ENCODE results near the gene NDNF.

Gene NDNF

GRCh38 chr4:121011780-121012340, 60.5 kb downstream of the NDNF start:
- DNase-seq: no peak

- DNase-seq: no peak
Measured at GRCh38 chr4:121011138-121011537, 61.2 kb downstream of the NDNF start.

DNA sequence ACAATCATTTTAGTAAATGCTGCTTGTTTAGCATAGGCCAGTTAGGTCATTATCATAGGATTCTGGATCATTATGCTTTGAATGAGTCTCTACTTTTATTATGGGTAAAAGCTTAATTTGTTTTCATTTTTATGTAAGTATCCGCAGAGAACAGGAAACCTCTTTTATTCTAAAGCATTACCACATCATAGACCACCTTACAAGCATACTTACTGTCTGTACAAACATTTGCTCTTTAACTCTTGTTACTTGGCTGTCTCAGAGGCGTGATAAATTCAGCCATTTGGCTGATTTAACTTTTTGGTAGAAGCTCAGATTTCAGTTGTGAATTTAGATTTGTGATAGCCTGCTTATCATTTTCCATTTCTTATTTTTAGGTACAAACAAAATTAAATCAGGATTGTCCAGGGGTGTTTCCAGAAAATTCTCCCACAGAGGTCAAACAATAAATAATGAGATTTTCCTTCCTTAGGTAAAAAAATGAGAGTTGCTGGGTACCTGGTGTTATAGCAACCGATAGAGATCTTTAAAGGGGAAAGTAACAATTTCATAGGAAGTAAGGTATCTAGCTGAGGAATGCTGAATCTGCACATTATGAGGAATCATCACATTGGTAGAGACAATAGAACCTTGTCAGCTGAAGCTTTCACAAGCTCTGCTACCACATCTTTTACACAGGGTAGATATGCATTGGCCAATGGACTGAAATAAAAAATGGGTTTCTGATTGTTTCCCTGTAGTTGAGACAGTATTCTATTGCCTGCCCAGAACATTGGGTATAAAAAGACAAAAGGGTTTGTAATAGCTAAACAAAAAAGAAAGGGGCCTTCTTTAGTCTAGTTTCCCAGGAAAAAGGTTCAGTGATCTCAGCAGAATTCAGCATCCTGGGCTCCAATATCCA, 62.5 kb downstream of the NDNF start:
- no peak for DNase-seq

DNA sequence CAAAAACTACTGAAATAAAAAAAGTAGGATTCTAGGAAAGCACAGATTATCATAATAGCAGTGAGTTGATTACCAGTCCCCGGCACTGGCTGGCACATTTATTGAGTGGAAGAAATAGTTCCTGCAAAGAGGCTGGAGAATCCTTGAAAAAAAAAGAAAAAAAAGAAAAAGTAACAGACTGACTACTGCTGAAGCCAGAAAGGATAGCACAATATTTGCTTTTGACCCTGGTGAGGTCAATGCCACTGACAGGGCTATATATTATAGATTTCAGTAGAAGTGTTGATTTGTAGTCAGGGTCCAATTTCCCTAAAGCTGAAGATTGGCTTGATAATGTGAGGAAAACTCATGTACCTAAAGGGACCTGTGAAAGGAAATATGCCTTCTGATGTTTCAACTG, 64.7 kb downstream of the NDNF start:
- no peak for DNase-seq

GRCh38 chr4:121003863-121004262, 68.5 kb downstream of the NDNF start:
- DNase-seq: no peak

GRCh38 chr4:120995266-120996010, 76.9 kb downstream of the NDNF start:
- DNase-seq: no peak

DNA sequence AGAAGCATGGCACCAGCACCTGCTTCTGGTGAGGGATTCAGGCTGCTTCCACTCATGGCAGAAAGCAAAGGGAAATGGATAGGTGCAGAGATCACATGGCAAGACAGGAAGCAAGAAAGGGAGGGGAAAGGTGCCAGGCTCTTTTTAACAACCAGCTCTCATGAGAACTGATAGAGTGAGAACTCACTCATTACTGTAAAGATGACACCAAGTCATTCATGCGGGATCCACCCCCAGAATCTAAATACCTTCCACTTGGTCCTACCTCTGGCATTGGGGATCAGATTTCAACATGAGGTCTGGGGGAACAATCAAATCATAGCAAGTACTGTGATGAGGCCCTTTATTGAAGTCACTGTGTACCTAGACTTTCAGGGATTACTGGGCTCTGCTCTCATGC, 77.8 kb downstream of the NDNF start:
- no peak for DNase-seq

- DNase-seq: no peak
Measured at GRCh38 chr4:120991885-120992284, 80.5 kb downstream of the NDNF start.

DNA sequence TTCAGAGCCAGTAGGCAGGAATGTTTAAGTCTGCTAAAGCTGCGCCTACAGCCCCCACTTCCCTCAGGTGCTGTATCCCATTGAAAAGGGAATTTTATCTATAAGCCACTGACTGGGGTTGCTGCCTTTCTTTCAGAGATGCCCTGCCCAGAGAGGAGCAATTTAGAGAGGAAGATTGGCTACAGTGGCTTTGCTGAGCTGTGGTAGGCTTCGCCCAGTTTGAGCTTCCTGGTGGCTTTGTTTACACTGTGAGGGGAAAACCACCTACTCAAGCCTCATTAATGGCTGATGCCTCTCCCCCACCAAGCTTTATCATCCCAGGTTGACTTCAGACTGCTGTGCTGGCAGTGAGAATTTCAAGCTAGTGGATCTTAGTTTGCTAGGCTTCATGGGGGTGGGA, 82.1 kb downstream of the NDNF start:
- no peak for DNase-seq

All from hematopoietic multipotent progenitor cell treated with erythropoietin and hydrocortisone succinate and interleukin-3 and kit ligand, for 6 days (in vitro differentiated cells).